Body of pancreas (tissue), 4 donors: ENCODE measurements around the gene RNF213. TPM values are rescaled to one million over a fixed set of nuclear protein-coding genes. Genes with fewer than 3 reads are reported as not detected.

Experiments
- ATAC-seq: fragments of 150-250 bp; one replicate; pipeline ENCODE4 v1.9.1; 2016
- DNase-seq, 4 donors: peaks; one replicate each; pipeline ENCODE4 v3.0.0-alpha.2; 2019
- H3K27ac ChIP-seq, 4 donors: fragments of 200-600 bp; sonication (generic); 1 replicate in 3 of 4; 2 replicates in 1 of 4; pipeline versions ENCODE4 v1.5.1 to v1.6.1; 2016 to 2019; ENCODE audit warnings: mild to moderate bottlenecking in 1 of 4, mixed read lengths in 1 of 4, moderate library complexity in 1 of 4
- H3K27me3 ChIP-seq, 2 donors: fragments of 200-600 bp; sonication (generic); one replicate each; pipeline ENCODE4 v1.6.0; 2016; ENCODE audit warnings: mild to moderate bottlenecking in 1 of 2
- H3K36me3 ChIP-seq, 2 donors: fragments of 200-600 bp; sonication (generic); replicated peaks in 1 of 2; 2 replicates each; pipeline ENCODE4 v1.5.1; 2016; ENCODE audit warnings: low read depth in 2 of 2; ENCODE audit not compliant: insufficient read depth in 1 of 2
- H3K4me1 ChIP-seq: fragments of 200-600 bp; sonication (generic); one replicate; pipeline ENCODE4 v1.6.0; 2016
- H3K4me3 ChIP-seq, 2 donors: fragments of 200-600 bp; sonication (generic); 1 replicate in 1 of 2; 2 replicates in 1 of 2; pipeline ENCODE4 v1.5.1; 2016 to 2019
- H3K9me3 ChIP-seq, 3 donors: fragments of 200-600 bp; sonication (generic); 1 replicate in 2 of 3; 2 replicates in 1 of 3; pipeline ENCODE4 v1.5.1; 2016
- CTCF ChIP-seq, 7 experiments: fragments of 450-650 bp in 4 of 7; fragments of 200-600 bp in 3 of 7; sonication (generic) in 3 of 7; IDR thresholded peaks; one replicate each; pipeline ENCODE4 v1.5.1; 2016 to 2019; ENCODE audit warnings: antibody characterized with exemption in 7 of 7
- POLR2A ChIP-seq, 3 donors: fragments of 450-650 bp; IDR thresholded peaks; one replicate each; pipeline ENCODE4 v1.6.1; 2016; ENCODE audit warnings: antibody characterized with exemption in 3 of 3, mild to moderate bottlenecking in 2 of 3
- WGBS, 2 donors: methylation state at CpG; one replicate each; pipeline ENCODE4 v1.1.5; 2017; 5-methylcytosine and 5-hydroxymethylcytosine counted together
- intact Hi-C: fragments of 100-400 bp; cut with DNase I; formaldehyde crosslinking; loops from one replicate; pipeline ENCODE4 v1.15.1; 2023
- total RNA-seq, 2 donors: library from RNA; depleted of rRNA; stranded (reverse); fragments of >200 nt; gene quantifications; one replicate each; pipeline ENCODE4 v1.1.0, GENCODE V29; 2016

Gene RNF213
- total RNA-seq, 2 donors from 2014 or later = 60.7 to 69.5 TPM

- Histone ChIP-seq H3K27ac (no peak overlapping the region), H3K4me1 (no peaks in the 10 kb centered on the region)
- ATAC-seq = no peak
Measured at GRCh38 chr17:80287806-80288567, 27.3 kb downstream of the RNF213 start.

GRCh38 chr17:80289616-80290015 lies 29.0 kb downstream of the RNF213 start:
- Histone ChIP-seq H3K4me1 (no peaks in the 10 kb centered on the region), H3K27me3 (no peaks in the 10 kb centered on the region), H3K27ac (no peak overlapping the region), H3K36me3 (peaks cover 28 to 41% of the 10 kb centered on the region in 2 donors), H3K4me3 (no peak overlapping the region), H3K9me3 (no peaks in the 10 kb centered on the region)
- no peak for TF ChIP-seq POLR2A (IDR thresholded peaks at IDR 0.05)
- TF ChIP-seq CTCF (IDR thresholded peaks at IDR 0.05) = no peak
- DNase-seq (no peak), ATAC-seq (no peak)
- intact Hi-C loops = no loop called here
- 55 to 63% methylated on average over 6 of the region's 6 CpGs for WGBS, 2 donors

More at GRCh38 chr17:80287806-80288567, 27.3 kb downstream of the RNF213 start:
- Histone ChIP-seq H3K27me3 (no peaks in the 10 kb centered on the region), H3K36me3 (peaks cover 25 to 40% of the 10 kb centered on the region in 2 donors), H3K4me3 (no peak overlapping the region), H3K9me3 (no peaks in the 10 kb centered on the region)
- no peak for DNase-seq
- WGBS, 2 donors = 85 to 93% methylated on average over 9 to 22 of the region's 22 CpGs
- intact Hi-C loops = no loop called here
- no peak for TF ChIP-seq CTCF (IDR thresholded peaks at IDR 0.05)
- TF ChIP-seq POLR2A (IDR thresholded peaks at IDR 0.05) = no peak

GRCh38 chr17:80290156-80290555 lies 29.5 kb downstream of the RNF213 start:
- H3K27ac ChIP-seq = no peak overlapping the region
- no peaks in the 10 kb centered on the region for H3K4me1 ChIP-seq
- H3K36me3 ChIP-seq = peaks cover 33 to 46% of the 10 kb centered on the region in 2 donors
- no peaks in the 10 kb centered on the region for H3K9me3 ChIP-seq
- WGBS, 2 donors = 83 to 85% methylated on average over 24 to 25 of the region's 25 CpGs
- no peak for TF ChIP-seq POLR2A (IDR thresholded peaks at IDR 0.05)
- TF ChIP-seq CTCF (IDR thresholded peaks at IDR 0.05) = no peak
- DNase-seq = no peak
- no peaks in the 10 kb centered on the region for H3K27me3 ChIP-seq
- no peak overlapping the region for H3K4me3 ChIP-seq
- no peak for ATAC-seq
- intact Hi-C loops = no loop called here

- intact Hi-C loops = no loop called here
- DNase-seq (no peak), ATAC-seq (no peak)
- H3K4me1 ChIP-seq = no peaks in the 10 kb centered on the region
- no peak overlapping the region for H3K27ac ChIP-seq
- H3K27me3 ChIP-seq = no peaks in the 10 kb centered on the region
- WGBS, 2 donors = 94 to 98% methylated on average over 6 of the region's 6 CpGs
- peaks cover 43 to 48% of the 10 kb centered on the region in 2 donors for H3K36me3 ChIP-seq
- no peak for TF ChIP-seq CTCF (IDR thresholded peaks at IDR 0.05)
- TF ChIP-seq POLR2A (IDR thresholded peaks at IDR 0.05) = no peak
- H3K4me3 ChIP-seq = no peak overlapping the region
- H3K9me3 ChIP-seq = no peaks in the 10 kb centered on the region
Measured at GRCh38 chr17:80291260-80291659, 30.6 kb downstream of the RNF213 start.
